Psoas muscle (tissue), 8 donors: Measurements from ENCODE around the gene ENDOV. TPM values are rescaled to one million over a fixed set of nuclear protein-coding genes. Genes with fewer than 3 reads are reported as not detected.

Experiments
- ATAC-seq, 4 donors: fragments of 200-7000 bp; cut with Tn5 transposase; one replicate each; pipeline ENCODE4 v1.9.1; 2020; ENCODE audit warnings: moderate library complexity in 3 of 4, mild to moderate bottlenecking in 2 of 4
- DNase-seq, 2 donors: peaks; one replicate each; pipeline ENCODE4 v3.0.0-alpha.2; 2020
- H3K27ac ChIP-seq: fragments of 200-600 bp; one replicate; pipeline ENCODE4 v1.8.0; 2022
- H3K27me3 ChIP-seq, 3 donors: fragments of 200-600 bp in 1 of 3; one replicate each; pipeline versions ENCODE4 v1.6.1 to v1.8.0; 2013 to 2022; ENCODE audit warnings: low read length in 2 of 3, mild to moderate bottlenecking in 2 of 3, moderate library complexity in 1 of 3; ENCODE audit not compliant: insufficient read depth in 3 of 3
- H3K36me3 ChIP-seq, 2 donors: fragments of 200-600 bp in 1 of 2; one replicate each; pipeline versions ENCODE4 v1.6.1 to v1.8.0; 2013 to 2022; ENCODE audit warnings: low read depth in 1 of 2, mild to moderate bottlenecking in 1 of 2, moderate library complexity in 1 of 2; ENCODE audit not compliant: insufficient read depth in 1 of 2
- H3K4me1 ChIP-seq: fragments of 200-600 bp; one replicate; pipeline ENCODE4 v1.8.0; 2022
- H3K4me3 ChIP-seq: fragments of 200-600 bp; one replicate; pipeline ENCODE4 v1.8.0; 2022; ENCODE audit warnings: mild to moderate bottlenecking
- H3K9me3 ChIP-seq: fragments of 200-600 bp; one replicate; pipeline ENCODE4 v1.8.0; 2022
- WGBS, 3 donors: extraction: QIAGEN DNeasy Blood & Tissue Kit; methylation state at CpG; one replicate each; pipeline versions ENCODE4 v1.1.6 to v1.1.7; 2013; 5-methylcytosine and 5-hydroxymethylcytosine counted together
- intact Hi-C, 2 donors: fragments of 100-400 bp; cut with DNase I; formaldehyde crosslinking; loops; one replicate each; pipeline versions ENCODE4 v1.11.0 to v1.14.2; 2022
- polyA plus RNA-seq, 3 donors: library from polyadenylated mRNA; stranded (reverse); fragments of 200-250 nt; gene quantifications; one replicate each; pipeline ENCODE4 v1.2.3, GENCODE V29; 2013
- total RNA-seq, 4 donors: library from RNA; stranded (reverse); fragmentation: NEBNext Ultra II Directional in 2 of 4; extraction: Animal tissue kit (Norgen Biotek cat#: 25700) in 2 of 4; gene quantifications; one replicate each; pipeline versions ENCODE4 v1.2.1 to v1.2.4, GENCODE V29; 2021 to 2023
- TF ChIP-seq, protein P1 (sequence below): fragments of 200-600 bp; IDR thresholded peaks from one replicate; pipeline ENCODE4 v1.8.0; 2022; ENCODE audit warnings: antibody characterized with exemption
- donor health status: healthy with polysubstance abuse.
- donor health status: DM: no; HTN: no; CAD: no; lungs with moderate emphysema.
- donor health status: Bipolar disorder and iron deficiency.
- donor health status: healthy.
- donor health status: DM: yes; HTN: yes; CAD: no.
- donor health status: DM: no; HTN: no; CAD: no.
- donor health status: DM: no; HTN: no; CAD: no.
- donor health status: DM: yes; HTN: yes; CAD: no.

The ENDOV gene
- total and polyA plus RNA-seq, 7 donors = 12.0 to 24.3 (median 17.9) TPM

- no peaks in the 10 kb centered on the region for H3K9me3 ChIP-seq
- H3K36me3 ChIP-seq = peaks cover 8 to 100% of the 10 kb centered on the region in 2 donors
- WGBS, 3 donors = 94 to 97% (median 94%) methylated on average over 9 of the region's 9 CpGs
- H3K27me3 ChIP-seq = no peaks in the 10 kb centered on the region
- peak in 1 of 2 donors; percentile 25 for DNase-seq
- no peak overlapping the region for H3K4me3 ChIP-seq
- H3K4me1 ChIP-seq = no peaks in the 10 kb centered on the region
- no peak overlapping the region for H3K27ac ChIP-seq
- intact Hi-C loops = no loop called here
- TF ChIP-seq, protein P1, sequence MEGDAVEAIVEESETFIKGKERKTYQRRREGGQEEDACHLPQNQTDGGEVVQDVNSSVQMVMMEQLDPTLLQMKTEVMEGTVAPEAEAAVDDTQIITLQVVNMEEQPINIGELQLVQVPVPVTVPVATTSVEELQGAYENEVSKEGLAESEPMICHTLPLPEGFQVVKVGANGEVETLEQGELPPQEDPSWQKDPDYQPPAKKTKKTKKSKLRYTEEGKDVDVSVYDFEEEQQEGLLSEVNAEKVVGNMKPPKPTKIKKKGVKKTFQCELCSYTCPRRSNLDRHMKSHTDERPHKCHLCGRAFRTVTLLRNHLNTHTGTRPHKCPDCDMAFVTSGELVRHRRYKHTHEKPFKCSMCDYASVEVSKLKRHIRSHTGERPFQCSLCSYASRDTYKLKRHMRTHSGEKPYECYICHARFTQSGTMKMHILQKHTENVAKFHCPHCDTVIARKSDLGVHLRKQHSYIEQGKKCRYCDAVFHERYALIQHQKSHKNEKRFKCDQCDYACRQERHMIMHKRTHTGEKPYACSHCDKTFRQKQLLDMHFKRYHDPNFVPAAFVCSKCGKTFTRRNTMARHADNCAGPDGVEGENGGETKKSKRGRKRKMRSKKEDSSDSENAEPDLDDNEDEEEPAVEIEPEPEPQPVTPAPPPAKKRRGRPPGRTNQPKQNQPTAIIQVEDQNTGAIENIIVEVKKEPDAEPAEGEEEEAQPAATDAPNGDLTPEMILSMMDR = no peak
- ATAC-seq = no peak
Observed at GRCh38 chr17:80385046-80385445, 29.9 kb upstream of the ENDOV start.

DNA sequence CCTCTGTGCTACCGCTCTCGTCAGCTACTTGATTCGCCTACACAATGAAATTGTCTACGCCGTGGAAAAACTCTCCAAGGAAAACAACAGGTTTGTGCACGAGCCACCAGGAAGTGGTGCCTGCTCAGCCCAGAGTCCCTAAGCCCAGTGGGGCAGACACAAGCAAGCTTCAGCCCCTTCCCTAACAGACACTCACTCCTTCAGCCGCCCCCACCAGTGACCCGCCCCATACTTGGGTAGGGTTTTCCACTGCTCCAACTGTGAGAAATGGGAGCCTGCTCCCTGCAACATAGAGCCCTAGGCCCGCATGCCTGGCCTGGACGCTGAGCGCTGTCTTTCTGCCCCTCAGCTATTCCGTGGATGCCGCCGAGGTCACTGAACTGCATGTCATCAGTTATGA is 28.6 kb upstream of the ENDOV start:
- Histone ChIP-seq H3K36me3 (peaks cover 10 to 100% of the 10 kb centered on the region in 2 donors), H3K27ac (no peak overlapping the region), H3K4me3 (no peak overlapping the region), H3K4me1 (no peaks in the 10 kb centered on the region), H3K9me3 (no peaks in the 10 kb centered on the region), H3K27me3 (no peaks in the 10 kb centered on the region)
- ATAC-seq (no peak), DNase-seq (no peak)
- 90 to 93% (median 92%) methylated on average over 14 of the region's 14 CpGs for WGBS, 3 donors
- intact Hi-C loops = no loop called here
- TF ChIP-seq, protein P1 = no peak

GRCh38 chr17:80387071-80387470 is 27.9 kb upstream of the ENDOV start:
- ATAC-seq = no peak

DNA sequence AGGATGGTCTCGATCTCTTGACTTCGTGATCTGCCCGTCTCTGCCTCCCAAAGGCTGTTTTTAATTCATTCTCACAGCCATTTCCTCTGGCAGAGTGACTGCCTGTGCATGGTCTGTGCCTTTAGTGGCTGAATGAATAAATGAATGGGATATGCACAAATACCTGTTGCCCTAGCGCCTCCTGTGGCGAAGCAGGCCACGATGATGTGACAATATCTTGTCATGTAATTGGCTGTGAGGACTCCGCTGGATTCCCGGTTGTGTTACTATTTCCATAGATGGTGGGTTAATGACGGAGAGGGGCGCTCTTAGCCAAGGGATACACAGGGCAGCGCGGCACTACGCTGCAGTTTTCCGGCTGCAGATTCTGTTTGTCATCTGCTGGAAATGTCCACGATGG is 26.8 kb upstream of the ENDOV start:
- intact Hi-C loops = no loop called here
- no peaks in the 10 kb centered on the region for H3K27me3 ChIP-seq
- TF ChIP-seq, protein P1 = no peak
- H3K27ac ChIP-seq = no peak overlapping the region
- peaks cover 7 to 100% of the 10 kb centered on the region in 2 donors for H3K36me3 ChIP-seq
- no peaks in the 10 kb centered on the region for H3K9me3 ChIP-seq
- 93 to 95% (median 93%) methylated on average over 15 of the region's 15 CpGs for WGBS, 3 donors
- no peaks in the 10 kb centered on the region for H3K4me1 ChIP-seq
- DNase-seq (no peak), ATAC-seq (no peak)
- H3K4me3 ChIP-seq = no peak overlapping the region

More at GRCh38 chr17:80387071-80387470, 27.9 kb upstream of the ENDOV start:
- no peak for DNase-seq
- no peak overlapping the region for H3K27ac ChIP-seq
- intact Hi-C loops = no loop called here
- H3K27me3 ChIP-seq = no peaks in the 10 kb centered on the region
- peaks cover 10 to 100% of the 10 kb centered on the region in 2 donors for H3K36me3 ChIP-seq
- TF ChIP-seq, protein P1 = no peak
- 93 to 96% (median 95%) methylated on average over 7 of the region's 7 CpGs for WGBS, 3 donors
- H3K4me1 ChIP-seq = no peaks in the 10 kb centered on the region
- no peaks in the 10 kb centered on the region for H3K9me3 ChIP-seq
- H3K4me3 ChIP-seq = no peak overlapping the region

GRCh38 chr17:80388601-80389000 is 26.4 kb upstream of the ENDOV start:
- WGBS, 3 donors = 87 to 91% (median 88%) methylated on average over 10 of the region's 10 CpGs
- intact Hi-C loops = no loop called here
- no peak for DNase-seq
- no peaks in the 10 kb centered on the region for H3K4me1 ChIP-seq
- no peak for ATAC-seq
- no peaks in the 10 kb centered on the region for H3K27me3 ChIP-seq
- H3K4me3 ChIP-seq = no peak overlapping the region
- peaks cover 7 to 100% of the 10 kb centered on the region in 2 donors for H3K36me3 ChIP-seq
- H3K27ac ChIP-seq = no peak overlapping the region
- TF ChIP-seq, protein P1 = no peak
- H3K9me3 ChIP-seq = no peaks in the 10 kb centered on the region
